Neural progenitor cell (in vitro differentiated cells): ENCODE data around the gene ALDH1L2. TPM values are rescaled to one million over a fixed set of nuclear protein-coding genes. Genes with fewer than 3 reads are reported as not detected.

Experiments used
- DNase-seq: peaks from one replicate; pipeline ENCODE4 v3.0.0-alpha.2; 2016; ENCODE audit warnings: low spot score
- H2AFZ ChIP-seq: fragments of 200-600 bp; sonication (generic); replicated peaks from 2 replicates; pipeline ENCODE4 v1.6.1; 2016; ENCODE audit warnings: antibody characterized with exemption
- H3F3A ChIP-seq: fragments of 200-600 bp; sonication (generic); 2 replicates; pipeline ENCODE4 v1.6.1; 2016; ENCODE audit warnings: antibody characterized with exemption, low read depth
- H3K27ac ChIP-seq: fragments of 200-600 bp; sonication (generic); 2 replicates; pipeline ENCODE4 v1.5.1; 2016; ENCODE audit warnings: mild to moderate bottlenecking
- H3K27me3 ChIP-seq: fragments of 200-600 bp; sonication (generic); 2 replicates; pipeline ENCODE4 v1.6.1; 2016; ENCODE audit warnings: mild to moderate bottlenecking, moderate library complexity
- H3K36me3 ChIP-seq: fragments of 200-600 bp; sonication (generic); 2 replicates; pipeline ENCODE4 v1.5.1; 2016
- H3K4me1 ChIP-seq: fragments of 200-600 bp; sonication (generic); 2 replicates; pipeline ENCODE4 v1.6.1; 2016; ENCODE audit warnings: mixed run types
- H3K4me2 ChIP-seq: fragments of 200-600 bp; sonication (generic); 2 replicates; pipeline ENCODE4 v1.6.1; 2016
- H3K4me3 ChIP-seq: fragments of 200-600 bp; sonication (generic); 2 replicates; pipeline ENCODE4 v1.5.1; 2016
- H3K79me2 ChIP-seq: fragments of 200-600 bp; sonication (generic); 2 replicates; pipeline ENCODE4 v1.6.1; 2016; ENCODE audit warnings: low read depth
- H3K9ac ChIP-seq: fragments of 200-600 bp; sonication (generic); 2 replicates; pipeline ENCODE4 v1.6.1; 2016
- H3K9me3 ChIP-seq: fragments of 200-600 bp; sonication (generic); 2 replicates; pipeline ENCODE4 v1.5.1; 2016; ENCODE audit warnings: low read depth
- H4K20me1 ChIP-seq: fragments of 200-600 bp; sonication (generic); 2 replicates; pipeline ENCODE4 v1.6.1; 2016; ENCODE audit warnings: low read depth
- H3K27ac Mint-ChIP-seq: 3 replicates; pipeline ENCODE4 v1.8.0; 2021; ENCODE audit warnings: mixed read lengths
- H3K27me3 Mint-ChIP-seq: 2 replicates; pipeline ENCODE4 v1.8.0; 2022; ENCODE audit warnings: low read depth, mild to moderate bottlenecking, inconsistent platforms, moderate library complexity, mixed read lengths; ENCODE audit not compliant: insufficient read depth
- H3K36me3 Mint-ChIP-seq: 3 replicates; pipeline ENCODE4 v1.8.0; 2021; ENCODE audit warnings: mixed read lengths
- H3K4me1 Mint-ChIP-seq: 3 replicates; pipeline ENCODE4 v1.8.0; 2021; ENCODE audit warnings: mixed read lengths
- H3K4me3 Mint-ChIP-seq: 3 replicates; pipeline ENCODE4 v1.8.0; 2021; ENCODE audit warnings: mild to moderate bottlenecking, moderate library complexity, mixed read lengths
- H3K9me3 Mint-ChIP-seq: 3 replicates; pipeline ENCODE4 v1.8.0; 2020; ENCODE audit warnings: mixed read lengths
- EZH2 ChIP-seq: fragments of 200-600 bp; sonication (generic); IDR thresholded peaks from 2 replicates; pipeline ENCODE4 v1.6.1; 2017; ENCODE audit warnings: antibody characterized with exemption, mild to moderate bottlenecking, moderate library complexity
- EZH2phosphoT487 ChIP-seq: fragments of 200-600 bp; sonication (generic); IDR thresholded peaks from 2 replicates; pipeline ENCODE4 v1.6.1; 2017; ENCODE audit warnings: antibody characterized with exemption
- total RNA-seq: library from RNA; depleted of rRNA; stranded (reverse); fragments of >200 nt; gene quantifications from 2 replicates; pipeline ENCODE4 v1.2.3, GENCODE V29; 2015; ENCODE audit warnings: low replicate concordance
- TF ChIP-seq, protein P1 (sequence below): fragments of 200-600 bp; sonication (generic); IDR thresholded peaks from 2 replicates; pipeline ENCODE4 v1.5.1; 2017; ENCODE audit warnings: antibody characterized with exemption, mild to moderate bottlenecking

Gene ALDH1L2
- 0.13 and 0.68 TPM in 2 replicates for total RNA-seq

- peaks cover 9% of the 10 kb centered on the region for H3K4me1 Mint-ChIP-seq
- Histone ChIP-seq H3K27me3 (peaks cover 39% of the 10 kb centered on the region), H2AFZ (peak within 1 kb of the TSS; percentile 99), H3K27ac (no peak within 1 kb of the TSS), H3K79me2 (no peaks in the 10 kb centered on the region), H4K20me1 (no peaks in the 10 kb centered on the region), H3K36me3 (no peaks in the 10 kb centered on the region), H3F3A (peaks cover 12% of the 10 kb centered on the region), H3K4me2 (peak within 1 kb of the TSS; percentile 99), H3K4me3 (peak within 1 kb of the TSS; percentile 67), H3K9me3 (no peaks in the 10 kb centered on the region), H3K9ac (no peak within 1 kb of the TSS), H3K4me1 (peaks cover 8% of the 10 kb centered on the region)
- peak within 1 kb of the TSS; percentile 87 for H3K4me3 Mint-ChIP-seq
- DNase-seq = peak; percentile 93
- H3K27me3 Mint-ChIP-seq = peaks cover 9% of the 10 kb centered on the region
- H3K27ac Mint-ChIP-seq = peak within 1 kb of the TSS; percentile 22
- no peaks in the 10 kb centered on the region for H3K36me3 Mint-ChIP-seq
- H3K9me3 Mint-ChIP-seq = peaks cover 8% of the 10 kb centered on the region
- TF ChIP-seq, protein P1, sequence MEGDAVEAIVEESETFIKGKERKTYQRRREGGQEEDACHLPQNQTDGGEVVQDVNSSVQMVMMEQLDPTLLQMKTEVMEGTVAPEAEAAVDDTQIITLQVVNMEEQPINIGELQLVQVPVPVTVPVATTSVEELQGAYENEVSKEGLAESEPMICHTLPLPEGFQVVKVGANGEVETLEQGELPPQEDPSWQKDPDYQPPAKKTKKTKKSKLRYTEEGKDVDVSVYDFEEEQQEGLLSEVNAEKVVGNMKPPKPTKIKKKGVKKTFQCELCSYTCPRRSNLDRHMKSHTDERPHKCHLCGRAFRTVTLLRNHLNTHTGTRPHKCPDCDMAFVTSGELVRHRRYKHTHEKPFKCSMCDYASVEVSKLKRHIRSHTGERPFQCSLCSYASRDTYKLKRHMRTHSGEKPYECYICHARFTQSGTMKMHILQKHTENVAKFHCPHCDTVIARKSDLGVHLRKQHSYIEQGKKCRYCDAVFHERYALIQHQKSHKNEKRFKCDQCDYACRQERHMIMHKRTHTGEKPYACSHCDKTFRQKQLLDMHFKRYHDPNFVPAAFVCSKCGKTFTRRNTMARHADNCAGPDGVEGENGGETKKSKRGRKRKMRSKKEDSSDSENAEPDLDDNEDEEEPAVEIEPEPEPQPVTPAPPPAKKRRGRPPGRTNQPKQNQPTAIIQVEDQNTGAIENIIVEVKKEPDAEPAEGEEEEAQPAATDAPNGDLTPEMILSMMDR = no peak
- TF ChIP-seq EZH2 (no peak), EZH2phosphoT487 (no peak)
Observed at GRCh38 chr12:105084251-105085250, at the start of gene ALDH1L2. Gene ALDH1L2, minus strand, starts transcription at chr12:105084458. Its CDS starts 22 bp downstream, at chr12:105084436.

DNA sequence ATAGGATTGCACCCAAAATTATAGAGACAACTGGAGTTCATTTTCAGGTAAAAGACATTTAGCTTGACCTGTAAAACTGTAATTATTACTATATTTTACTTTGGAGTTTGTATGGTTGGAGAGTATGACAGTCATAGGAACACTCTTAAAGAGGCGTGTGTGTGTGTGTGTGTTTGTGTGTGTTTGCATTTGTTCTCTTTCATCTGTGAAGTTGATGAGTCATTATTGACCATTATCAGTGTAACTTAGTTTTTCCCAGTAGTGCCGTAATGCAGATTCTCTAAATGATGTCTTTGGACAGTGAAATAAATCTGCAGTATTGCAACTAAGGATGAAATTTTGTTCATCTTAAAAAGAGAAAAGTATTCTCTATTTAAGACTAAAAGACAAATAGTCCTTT is 36.3 kb upstream of the ALDH1L2 start:
- Histone ChIP-seq H3K4me2 (no peak overlapping the region), H3F3A (no peaks in the 10 kb centered on the region), H3K36me3 (peaks cover 43% of the 10 kb centered on the region), H3K79me2 (no peaks in the 10 kb centered on the region), H3K27ac (no peak overlapping the region), H4K20me1 (no peaks in the 10 kb centered on the region), H2AFZ (no peak overlapping the region), H3K4me1 (no peaks in the 10 kb centered on the region), H3K9ac (no peak overlapping the region), H3K27me3 (no peaks in the 10 kb centered on the region), H3K9me3 (no peaks in the 10 kb centered on the region), H3K4me3 (no peak overlapping the region)
- H3K4me3 Mint-ChIP-seq = no peak overlapping the region
- no peak for DNase-seq
- H3K4me1 Mint-ChIP-seq = no peaks in the 10 kb centered on the region
- no peaks in the 10 kb centered on the region for H3K9me3 Mint-ChIP-seq
- H3K27me3 Mint-ChIP-seq = peaks cover 2% of the 10 kb centered on the region
- H3K27ac Mint-ChIP-seq = no peak overlapping the region
- H3K36me3 Mint-ChIP-seq = peaks cover 35% of the 10 kb centered on the region
- TF ChIP-seq, protein P1 = no peak
- TF ChIP-seq EZH2 = no peak
- TF ChIP-seq EZH2phosphoT487 = no peak

GRCh38 chr12:105116969-105117368 is 32.7 kb upstream of the ALDH1L2 start:
- Histone ChIP-seq H3K9me3 (no peaks in the 10 kb centered on the region), H3K4me1 (no peaks in the 10 kb centered on the region), H4K20me1 (no peaks in the 10 kb centered on the region), H3K9ac (no peak overlapping the region), H3K4me3 (no peak overlapping the region), H3K27me3 (no peaks in the 10 kb centered on the region), H3K79me2 (peaks cover 20% of the 10 kb centered on the region), H3K27ac (no peak overlapping the region), H3K4me2 (no peak overlapping the region), H3F3A (no peaks in the 10 kb centered on the region), H2AFZ (no peak overlapping the region), H3K36me3 (peaks cover 42% of the 10 kb centered on the region)
- no peaks in the 10 kb centered on the region for H3K4me1 Mint-ChIP-seq
- H3K9me3 Mint-ChIP-seq = no peaks in the 10 kb centered on the region
- H3K4me3 Mint-ChIP-seq = no peak overlapping the region
- DNase-seq = no peak
- no peak overlapping the region for H3K27ac Mint-ChIP-seq
- H3K27me3 Mint-ChIP-seq = no peaks in the 10 kb centered on the region
- H3K36me3 Mint-ChIP-seq = peaks cover 30% of the 10 kb centered on the region
- TF ChIP-seq EZH2 = no peak
- TF ChIP-seq, protein P1 = no peak
